Activated naive CD4-positive, alpha-beta T cell treated with anti-CD3 and anti-CD28 coated beads, Interleukin-2, amount 50 U/mL, for 16 hours (primary cell): ENCODE measurements around the gene RAB30.

Experiments used
- DNase-seq: peaks from one replicate; pipeline ENCODE4 v3.0.0-alpha.2; 2020

Gene RAB30, protein sequence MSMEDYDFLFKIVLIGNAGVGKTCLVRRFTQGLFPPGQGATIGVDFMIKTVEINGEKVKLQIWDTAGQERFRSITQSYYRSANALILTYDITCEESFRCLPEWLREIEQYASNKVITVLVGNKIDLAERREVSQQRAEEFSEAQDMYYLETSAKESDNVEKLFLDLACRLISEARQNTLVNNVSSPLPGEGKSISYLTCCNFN

DNA sequence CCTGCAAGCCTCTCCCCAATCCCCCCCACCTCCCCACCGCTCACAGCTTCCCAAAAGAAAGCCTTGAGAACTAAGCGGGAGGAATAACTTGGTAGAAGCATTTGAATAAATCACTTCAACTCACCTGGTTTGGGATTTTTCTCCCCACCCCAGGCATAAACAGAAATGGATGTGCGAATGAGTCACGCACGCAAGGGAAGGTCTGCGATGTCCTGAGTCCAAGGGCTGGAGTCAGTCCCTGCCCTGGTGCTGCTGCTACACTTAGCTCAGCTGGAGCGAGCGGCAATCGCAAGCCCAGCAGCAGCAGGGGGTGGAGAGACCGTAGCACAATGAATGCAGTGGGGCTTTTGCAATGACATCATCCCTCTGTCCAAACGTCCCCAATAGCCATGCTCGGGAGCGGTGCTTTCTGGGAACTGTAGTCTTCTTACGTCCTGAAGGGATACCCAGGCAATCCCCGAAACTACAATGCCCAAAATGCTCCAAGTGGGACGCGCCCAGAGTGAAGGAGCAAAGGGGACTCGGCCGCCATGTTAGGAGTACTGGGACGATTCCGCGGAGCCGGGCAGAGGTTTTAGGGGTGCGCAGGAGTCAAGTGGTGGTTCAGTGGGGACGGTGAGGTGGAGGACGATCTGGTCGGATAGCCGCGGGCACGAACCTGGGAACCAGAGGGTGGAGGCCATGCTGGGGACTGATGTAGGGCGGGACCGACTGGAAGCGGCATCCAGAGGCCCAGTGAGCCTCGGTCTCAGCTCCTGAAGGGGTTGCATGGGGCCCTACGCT is at the start of gene RAB30:
RAB30 (minus strand) TSS at position 331 of the 783 bp plus-strand sequence. CDS start 74,581 bp downstream, outside the sequence.
- peak; percentile 90 for DNase-seq

DNA sequence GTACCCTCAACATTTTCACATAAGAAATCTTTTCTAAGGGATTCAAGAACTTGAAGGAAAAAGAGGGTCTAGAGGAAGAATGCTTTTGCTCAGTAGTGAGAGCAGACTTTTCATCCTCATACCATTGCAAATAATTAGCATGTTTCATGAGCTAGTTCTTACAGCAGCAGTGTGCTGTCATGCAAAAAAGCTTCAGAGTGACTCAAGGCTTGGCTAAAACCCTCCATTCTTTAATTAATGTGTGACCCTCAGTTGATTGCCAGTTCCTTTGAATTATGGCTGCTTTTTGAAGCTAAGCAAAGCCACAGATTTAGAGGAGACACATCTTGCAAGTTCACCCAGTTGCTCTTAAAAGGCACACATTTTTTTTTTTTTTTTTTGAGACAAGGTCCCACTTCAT is 48.6 kb upstream of the RAB30 start:
- DNase-seq = no peak

DNA sequence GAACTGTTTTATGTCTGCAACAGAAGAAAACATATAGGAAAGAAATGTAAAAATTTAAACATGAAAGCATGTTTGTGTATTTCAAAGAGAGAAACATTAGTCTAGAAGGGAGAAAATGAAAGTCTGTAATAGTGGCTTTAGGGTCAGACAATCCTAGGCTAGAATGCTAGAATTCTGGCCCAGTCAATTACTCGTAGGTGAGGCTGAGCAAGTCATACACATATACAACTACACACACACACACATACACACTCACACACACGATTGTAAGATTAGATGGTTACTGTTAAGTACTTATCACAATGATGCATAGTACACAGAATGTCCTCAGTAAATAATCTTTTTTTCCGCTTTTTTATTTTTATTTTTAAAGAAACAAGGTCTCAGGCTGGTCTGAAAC is 47.5 kb upstream of the RAB30 start:
- DNase-seq = no peak

DNA sequence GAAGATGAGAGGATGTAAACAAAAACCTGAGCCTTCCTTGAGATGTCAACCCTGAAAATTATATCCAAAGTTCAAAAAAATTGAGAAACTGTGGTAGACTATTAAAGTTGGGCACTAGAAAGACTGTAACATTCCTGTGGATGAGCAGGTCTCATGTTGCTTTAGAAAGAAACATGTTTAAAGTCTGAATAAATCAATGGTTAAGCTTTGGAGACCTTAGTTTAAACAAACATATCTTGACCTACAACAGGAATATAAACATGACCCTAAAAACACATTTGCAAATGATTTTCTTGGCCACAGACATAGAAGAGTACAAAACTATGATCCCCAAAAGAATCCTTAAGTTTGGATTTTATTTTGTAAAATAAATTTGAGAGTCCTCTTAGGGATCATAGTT is 47.1 kb upstream of the RAB30 start:
- no peak for DNase-seq

DNA sequence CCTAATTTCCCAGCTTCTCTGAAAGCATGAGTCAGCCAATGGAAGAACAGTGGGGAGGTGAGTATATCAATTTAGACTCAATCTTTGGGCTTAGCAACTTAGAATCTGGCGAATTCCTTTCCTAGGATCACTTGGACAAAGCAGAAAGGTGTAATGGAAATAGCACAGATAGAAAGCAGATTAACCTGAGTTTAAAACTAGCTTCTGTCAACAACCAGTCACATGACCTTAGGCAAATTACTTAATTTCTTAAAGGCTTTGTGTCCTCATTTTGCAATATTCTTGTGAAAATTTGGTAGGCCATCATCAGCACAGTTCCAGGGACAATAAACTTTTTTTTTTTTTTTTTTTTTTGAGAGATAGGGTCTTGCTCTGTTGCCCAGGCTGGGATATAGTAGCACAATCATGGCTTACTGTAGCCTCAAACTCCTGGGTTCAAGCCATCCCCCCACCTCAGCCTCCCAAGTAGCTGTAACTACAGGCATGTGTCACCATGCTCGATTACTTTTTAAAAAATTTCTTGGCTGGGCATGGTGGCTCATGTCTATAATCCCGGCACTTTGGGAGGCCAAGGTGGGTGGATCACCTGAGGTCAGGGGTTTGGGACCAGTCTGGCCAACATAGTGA is 44.4 kb upstream of the RAB30 start:
- DNase-seq = no peak

DNA sequence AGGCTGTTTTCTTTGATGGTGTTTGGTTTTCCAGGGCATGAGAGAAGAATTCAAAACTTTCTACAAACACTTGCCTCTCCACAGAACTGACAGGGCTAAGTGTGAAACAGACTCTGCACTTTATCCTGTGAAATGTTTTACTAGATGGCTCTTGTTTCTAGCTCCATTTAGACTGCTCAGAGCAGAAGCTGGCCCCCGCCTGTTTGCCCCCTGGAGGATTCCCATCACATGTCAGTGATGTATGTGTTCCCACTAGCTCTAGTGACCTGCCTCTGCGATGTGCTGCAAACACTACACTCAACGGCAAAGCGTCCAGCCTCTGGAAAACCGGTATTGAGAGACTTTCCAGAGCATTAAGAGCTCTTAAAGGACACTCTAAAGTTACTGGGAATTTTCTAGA is 43.9 kb upstream of the RAB30 start:
- no peak for DNase-seq

DNA sequence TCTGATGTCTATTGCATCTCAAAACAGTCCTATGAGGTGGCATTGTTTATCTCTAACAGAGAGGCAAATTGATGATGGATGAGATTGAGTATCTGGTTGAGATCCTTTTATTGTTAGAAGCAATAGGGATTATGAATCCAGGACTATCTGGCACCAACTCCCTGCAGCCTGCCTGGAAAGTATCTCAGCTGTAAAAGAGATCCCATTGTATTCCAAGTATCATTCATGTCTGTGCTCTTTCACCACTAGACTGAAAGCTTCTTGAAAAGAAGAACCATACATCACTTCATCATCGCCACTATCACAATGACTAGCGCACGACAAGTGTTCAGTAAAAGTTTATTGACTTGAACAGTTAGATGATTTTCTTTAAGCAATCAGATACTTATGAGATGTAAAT is 43.3 kb upstream of the RAB30 start:
- no peak for DNase-seq

DNA sequence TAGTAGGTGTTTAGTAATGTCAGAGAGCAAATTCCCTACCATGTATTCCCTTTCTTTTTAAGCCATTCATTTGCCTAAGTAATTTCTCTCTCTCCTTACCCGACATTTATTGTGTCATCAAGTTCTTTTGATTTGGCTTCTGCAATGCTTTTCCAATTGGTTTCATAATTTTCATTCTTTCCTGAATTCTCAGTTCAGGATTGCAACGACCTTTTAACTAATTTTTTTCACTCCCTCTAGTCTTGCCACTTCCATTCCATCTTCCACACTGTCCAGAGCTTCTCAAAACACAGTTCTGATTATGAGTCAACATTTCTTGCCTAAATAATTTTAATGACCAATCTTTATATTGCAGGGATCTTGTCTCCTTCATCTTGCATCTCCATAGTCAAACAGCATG is 41.2 kb upstream of the RAB30 start:
- no peak for DNase-seq

DNA sequence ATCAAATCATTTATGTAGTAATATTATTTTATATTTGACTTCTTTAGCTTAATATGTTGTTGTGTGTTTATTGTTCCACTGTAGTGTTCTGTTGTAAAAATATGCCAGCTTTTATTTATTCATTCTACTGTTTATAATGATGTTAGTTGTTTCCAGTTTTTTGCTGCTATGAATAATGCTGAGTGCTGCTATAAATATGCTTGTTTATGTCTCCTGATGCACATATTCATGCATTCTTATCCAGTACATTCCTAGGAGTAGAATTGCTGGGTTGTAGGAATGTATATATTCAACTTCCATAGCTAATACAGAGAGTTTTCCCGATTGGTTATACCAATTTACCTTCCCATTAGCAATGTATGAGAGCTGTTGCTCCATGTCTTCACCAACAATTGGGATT is 33.5 kb upstream of the RAB30 start:
- DNase-seq = no peak

DNA sequence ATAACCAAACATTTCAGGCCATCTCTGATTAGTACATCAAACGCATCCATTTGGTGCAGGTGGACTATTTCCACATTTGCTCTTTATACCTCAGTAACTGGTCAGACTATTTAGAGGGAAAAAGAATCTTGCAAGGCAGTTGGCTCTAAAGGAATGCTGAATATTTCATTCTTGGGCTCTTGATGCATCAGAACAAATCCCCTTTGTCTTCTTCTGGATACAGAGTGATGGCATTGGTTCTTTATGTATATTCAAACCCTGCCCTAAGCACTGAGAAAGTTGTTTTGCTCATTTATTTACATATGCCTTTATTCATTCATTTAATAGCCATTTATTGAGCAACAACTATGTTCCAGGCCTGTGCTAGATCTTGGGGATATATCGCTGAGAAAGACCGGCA is 31.1 kb upstream of the RAB30 start:
- DNase-seq = no peak

DNA sequence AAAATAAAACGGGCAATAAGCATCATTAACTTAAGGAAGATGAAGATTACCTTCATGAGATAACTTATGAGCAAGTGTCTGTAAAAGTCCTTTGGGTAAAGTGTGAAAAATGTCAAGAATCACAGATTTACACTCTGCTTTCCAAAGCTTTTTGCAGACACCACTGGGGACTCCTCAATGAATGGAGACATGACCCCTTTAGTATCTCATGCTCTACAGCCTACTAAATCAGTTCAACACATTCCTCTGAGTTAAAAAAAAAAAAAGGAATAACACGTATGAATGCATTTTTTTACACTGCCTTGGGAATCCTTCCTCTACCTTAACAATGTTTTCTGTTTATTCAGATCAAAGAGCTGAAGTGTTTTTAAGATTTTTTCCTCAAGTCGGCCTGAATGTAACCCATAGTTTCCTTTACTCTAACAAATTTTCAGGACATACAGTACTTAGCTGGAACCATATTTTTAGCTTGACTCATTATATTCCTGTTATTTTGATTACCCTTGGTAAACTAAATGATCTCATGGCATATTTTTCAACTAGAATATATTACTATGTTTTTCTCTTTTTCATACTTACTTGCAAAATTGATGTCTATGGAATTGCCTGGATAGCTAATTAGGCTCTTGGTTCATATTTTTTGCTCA is 25.9 kb upstream of the RAB30 start:
- no peak for DNase-seq

DNA sequence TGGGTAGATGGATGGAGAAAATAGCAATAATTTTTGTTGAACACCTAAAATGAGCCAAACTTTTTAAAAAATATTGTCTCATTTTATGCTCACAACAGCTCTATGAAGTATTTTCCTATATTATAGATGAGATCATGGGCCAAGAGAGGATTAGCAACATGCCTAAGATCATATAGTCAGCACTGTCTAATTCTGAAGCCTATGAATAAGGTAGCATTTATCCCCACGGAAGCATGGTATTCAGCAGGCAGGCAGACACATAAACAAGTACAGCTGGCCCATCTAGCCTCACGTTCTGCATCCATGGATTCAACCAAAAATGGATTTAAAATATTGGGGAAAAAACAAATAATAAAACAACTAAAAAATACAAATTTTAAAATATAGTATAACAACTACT is 21.9 kb upstream of the RAB30 start:
- no peak for DNase-seq

DNA sequence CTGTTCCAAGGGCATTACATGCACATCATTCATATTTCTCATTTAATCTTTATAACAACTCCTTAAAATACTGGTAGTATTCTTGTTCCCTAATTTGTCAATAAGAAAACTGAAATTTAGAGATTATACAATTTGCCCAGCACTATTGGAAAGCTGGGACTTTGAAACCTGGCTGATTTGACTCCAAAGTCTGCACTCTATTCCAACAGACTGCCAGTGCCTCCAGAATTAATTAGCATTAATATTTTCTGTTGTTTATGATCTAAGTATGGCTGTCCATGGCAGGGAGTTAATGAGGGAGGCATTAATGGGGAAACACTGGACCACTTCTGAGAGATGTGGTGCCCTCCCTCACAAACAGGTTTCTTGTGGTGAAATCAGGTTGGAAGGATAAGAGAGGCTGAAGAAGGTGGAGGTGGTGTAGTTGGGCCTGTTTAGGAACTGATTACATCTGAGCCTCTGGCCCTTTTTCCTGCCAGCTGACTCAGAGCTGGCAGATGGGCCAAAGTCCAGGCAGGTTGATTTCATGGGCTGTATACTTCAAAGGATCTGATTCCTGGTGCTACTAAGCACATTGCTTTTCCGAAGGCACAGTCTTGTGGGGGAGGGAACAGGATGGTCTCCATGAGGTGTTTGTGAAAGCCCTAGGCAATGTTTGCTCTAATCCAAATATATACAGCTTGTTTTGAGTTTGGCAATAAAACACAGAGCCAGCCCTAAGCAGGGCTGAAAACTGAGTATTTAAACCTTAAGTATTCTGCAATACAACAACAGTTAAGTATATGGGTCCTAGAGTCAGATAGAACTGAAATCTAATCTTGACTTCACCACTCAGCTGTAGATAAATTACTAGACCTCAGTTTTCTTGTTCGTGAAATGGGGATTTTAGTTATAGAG is 21.0 kb upstream of the RAB30 start:
- DNase-seq = no peak

DNA sequence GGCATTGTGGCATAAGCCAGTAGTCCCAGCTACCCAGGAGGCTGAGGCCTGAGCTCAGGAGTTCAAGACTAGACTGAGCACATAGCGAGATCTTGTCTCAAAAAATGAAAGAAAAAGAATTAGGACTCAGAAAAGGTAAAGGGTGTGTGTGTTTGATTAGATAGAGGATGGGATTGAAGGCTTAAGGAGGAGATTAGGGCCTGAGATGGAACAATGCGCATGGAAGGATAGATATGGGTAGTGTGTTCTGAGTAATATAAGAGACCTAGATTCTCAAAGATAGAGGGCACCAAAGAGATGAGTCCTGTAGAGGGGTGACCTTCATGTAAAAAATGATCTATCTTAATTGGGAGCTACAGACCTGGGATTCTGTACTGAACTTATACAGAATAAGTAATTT is 17.3 kb upstream of the RAB30 start:
- DNase-seq = no peak

DNA sequence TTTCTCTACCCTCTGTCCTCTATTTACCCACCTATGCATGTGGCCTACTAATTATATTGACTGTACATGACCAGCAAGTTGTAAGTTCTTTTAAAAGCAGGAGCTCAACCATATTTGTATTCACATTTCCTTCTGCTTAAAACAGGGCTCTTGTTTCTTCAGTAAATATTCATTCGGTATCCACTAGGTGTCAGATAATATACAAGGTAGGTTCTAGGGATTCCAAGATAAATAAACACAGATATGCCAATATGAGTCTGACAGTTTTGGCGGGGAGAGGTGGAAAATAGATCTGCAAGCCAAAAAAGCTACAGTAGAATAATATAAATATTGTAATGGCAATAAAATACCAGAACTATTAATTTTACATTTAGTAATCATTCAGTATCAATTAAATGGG is 15.3 kb upstream of the RAB30 start:
- DNase-seq = no peak

DNA sequence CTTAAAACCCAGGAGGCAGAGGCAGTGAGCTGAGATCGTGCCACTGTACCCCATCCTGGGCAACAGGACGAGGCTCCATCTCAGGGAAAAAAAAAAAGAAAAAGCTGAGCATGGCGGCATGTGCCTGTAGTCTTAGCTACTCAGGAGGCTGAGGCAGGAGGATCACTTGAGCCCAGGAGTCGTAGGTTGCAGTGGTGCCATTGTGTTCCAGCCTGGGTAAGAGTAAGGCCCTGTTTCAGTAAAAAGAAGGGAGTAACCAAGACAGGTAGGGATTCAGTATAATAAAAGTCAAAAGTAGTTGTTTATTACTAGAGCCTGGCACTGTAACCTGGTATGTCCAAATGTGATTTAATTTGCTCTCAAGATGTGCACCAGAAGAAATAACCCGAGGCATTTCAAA is 8.1 kb upstream of the RAB30 start:
- no peak for DNase-seq

DNA sequence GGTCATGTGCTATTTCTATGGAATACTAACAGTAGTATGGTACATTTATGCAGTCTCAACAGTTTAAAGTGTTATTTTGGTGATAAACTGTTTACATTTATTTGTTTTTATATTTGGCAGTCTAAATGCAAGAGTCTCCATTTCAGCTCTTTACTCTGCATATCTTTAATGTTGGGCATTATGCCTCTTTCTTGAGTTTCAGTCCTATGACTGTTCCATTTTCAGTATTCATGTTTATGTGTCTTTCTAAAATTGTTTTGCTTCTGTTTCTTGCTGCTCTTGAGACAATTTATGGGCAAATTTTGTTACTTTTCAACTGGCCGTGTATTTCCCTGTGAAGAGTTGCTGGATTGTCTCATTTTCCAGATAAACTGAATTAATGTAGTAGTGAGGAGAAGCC is 6.6 kb upstream of the RAB30 start:
- no peak for DNase-seq

DNA sequence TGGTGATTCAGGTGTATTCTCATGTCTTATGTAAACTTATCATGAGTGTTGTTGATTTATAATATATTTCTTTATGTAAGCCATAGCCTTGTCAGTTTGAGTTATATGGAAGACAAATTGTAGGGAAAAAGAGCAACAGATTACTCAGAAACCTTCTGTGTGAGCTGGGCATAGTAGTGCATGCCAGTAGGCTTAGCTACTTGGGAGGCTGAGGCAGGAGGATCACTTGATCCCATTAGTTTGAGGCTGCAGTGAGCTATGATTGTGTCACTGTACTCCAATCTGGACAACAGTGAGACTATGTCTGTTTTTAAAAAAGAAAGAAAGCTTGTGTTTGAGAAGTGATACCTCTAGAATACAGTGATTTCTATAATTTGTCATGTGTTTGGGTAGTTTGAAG is 2.2 kb upstream of the RAB30 start:
- no peak for DNase-seq

DNA sequence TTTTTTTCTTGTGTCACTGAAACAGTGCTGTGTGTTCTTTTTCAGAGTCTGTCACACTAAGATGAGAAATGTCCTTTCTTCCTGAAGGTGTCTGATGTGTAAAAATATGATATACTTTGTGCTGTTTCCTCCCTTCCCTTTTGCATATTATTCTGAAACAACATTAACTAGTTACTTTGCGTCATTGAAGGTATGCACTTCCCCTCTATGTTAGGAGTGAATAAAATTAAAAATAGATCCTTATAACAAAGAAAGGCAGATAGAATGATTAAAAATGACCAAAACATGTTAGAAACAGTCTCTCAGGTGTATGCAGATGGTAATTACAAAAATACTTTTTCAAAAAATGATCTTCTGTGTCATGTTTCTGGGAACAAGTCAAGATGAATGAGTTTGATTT is 1.6 kb upstream of the RAB30 start:
- DNase-seq = no peak

DNA sequence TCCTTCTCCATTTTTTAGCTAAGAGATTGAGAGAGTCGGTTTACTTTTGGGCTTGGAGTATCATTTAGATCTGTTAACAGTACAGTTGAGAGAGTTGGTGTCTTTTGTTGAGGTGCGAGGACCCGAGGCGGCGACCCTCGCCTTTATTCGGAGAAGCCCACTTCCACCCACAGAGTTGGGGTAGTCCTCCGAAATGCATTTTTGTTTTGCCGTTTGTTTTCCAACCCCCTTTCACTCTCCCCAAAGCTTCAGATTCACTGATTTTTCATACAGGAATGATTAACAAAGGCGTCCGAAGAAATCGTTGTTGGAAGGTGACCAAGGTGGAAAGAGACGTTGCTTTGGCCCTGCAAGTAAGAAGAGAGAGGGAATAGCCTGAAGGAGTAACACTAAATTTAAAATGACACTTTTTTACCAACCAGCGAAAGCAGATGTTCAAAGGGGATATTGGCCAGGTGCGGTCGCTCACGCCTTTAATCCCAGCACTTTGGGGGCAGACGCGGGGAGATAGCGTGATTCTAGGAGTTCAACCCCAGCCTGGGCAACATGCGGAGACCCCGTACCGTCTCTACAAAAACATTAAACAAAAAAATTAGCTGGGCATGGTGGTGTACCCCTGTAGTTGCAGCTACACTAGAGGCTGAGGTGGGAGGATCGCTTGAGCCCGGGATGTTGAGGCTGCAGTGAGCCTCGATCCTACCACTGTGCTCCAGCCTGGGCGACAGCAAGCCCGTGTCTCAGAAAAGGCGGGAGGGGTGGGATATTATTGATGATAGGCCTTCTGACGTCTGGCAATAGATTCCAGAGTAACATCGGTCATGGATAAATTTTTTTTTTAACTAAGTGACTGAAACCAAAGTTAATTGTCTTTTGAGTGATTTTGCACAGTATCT is 899 bp upstream of the RAB30 start:
- no peak for DNase-seq

DNA sequence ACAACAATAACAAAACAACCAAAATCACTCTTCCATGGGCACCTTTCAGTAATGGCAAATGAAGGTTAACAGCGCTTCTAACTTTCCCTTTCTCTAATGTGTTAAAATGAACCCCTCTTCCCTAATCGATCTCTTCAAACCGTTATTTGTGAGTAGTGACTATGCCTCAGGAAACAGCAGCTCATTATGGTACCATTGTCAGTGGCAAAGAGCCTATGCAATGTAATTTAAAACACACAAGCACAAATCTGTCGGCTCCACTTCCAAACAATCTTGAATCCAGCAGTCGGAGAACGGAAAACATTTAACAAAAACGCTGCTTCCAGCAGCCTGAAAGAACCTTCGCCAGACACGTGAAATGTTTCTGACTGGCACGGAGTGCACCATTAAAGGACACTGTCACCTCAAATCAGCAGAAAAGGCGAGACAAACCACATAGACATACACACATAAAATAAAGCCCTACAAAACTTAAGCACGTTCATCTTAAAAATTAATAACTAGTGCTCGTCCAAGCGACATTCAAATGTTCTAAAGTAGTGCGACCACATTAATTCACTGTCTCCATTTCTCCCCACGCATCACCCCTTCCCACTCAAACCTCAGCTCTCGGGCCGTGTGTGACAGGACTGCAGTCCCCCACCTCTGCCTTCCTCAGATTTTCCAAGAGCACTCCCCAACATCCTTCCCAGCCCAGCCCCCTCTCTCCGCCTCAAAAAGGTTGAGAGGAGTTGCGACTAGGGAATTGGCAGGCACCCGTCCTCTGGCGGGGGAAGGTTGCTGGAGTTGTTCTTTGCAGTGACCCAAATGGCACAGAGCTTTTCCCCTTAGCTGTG is 748 bp downstream of the RAB30 start:
- peak; percentile 27 for DNase-seq
